Measurements from ENCODE around the gene ZPBP2.

DNA sequence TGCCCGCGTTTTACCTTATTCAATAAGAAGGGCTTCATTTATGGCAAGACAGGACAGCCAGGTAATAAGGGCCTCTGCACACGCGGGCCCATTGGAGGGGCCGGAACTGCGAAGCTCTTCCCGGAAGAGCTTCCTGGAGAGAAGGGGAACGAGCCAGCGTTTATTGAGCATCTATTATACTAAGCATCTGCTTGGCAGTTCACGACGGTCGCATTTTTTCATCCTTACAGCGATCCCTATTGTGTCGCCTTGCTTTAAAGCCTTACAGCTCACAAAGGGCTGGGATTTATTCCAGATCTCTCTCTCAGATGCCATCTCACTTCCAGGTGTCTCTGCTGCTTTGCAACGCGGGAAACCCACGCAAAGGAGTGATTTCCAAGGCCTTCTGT lies 546 bp downstream of the ZPBP2 start:
- TF ChIP-seq, protein P1, sequence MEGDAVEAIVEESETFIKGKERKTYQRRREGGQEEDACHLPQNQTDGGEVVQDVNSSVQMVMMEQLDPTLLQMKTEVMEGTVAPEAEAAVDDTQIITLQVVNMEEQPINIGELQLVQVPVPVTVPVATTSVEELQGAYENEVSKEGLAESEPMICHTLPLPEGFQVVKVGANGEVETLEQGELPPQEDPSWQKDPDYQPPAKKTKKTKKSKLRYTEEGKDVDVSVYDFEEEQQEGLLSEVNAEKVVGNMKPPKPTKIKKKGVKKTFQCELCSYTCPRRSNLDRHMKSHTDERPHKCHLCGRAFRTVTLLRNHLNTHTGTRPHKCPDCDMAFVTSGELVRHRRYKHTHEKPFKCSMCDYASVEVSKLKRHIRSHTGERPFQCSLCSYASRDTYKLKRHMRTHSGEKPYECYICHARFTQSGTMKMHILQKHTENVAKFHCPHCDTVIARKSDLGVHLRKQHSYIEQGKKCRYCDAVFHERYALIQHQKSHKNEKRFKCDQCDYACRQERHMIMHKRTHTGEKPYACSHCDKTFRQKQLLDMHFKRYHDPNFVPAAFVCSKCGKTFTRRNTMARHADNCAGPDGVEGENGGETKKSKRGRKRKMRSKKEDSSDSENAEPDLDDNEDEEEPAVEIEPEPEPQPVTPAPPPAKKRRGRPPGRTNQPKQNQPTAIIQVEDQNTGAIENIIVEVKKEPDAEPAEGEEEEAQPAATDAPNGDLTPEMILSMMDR (IDR thresholded peaks at IDR 0.05): no peak
- no peak for TF ChIP-seq POLR2A (IDR thresholded peaks at IDR 0.05)

All from heart left ventricle (tissue), 13 donors.